ENCODE results near the gene SIK2. TPM values are rescaled to one million over a fixed set of nuclear protein-coding genes. Genes with fewer than 3 reads are reported as not detected.

Gene SIK2
- total and polyA plus RNA-seq, 9 of the 15 experiments (the other 6 are each of a cell fraction or from before 2014, with no cell fraction given) = 0.74 to 11.6 (median 3.8) TPM

GRCh38 chr11:111759376-111759775, 157.1 kb downstream of the SIK2 start (continued):
- no peak for TF ChIP-seq RBM15 (IDR thresholded peaks at IDR 0.05; ENCODE audit: insufficient read depth, low read length)

- Histone ChIP-seq H4K20me1 (replicated peaks; ENCODE audit: control insufficient read depth, insufficient read depth, low read length) (no peaks in the 10 kb centered on the region; the same call in 1 of the 2 replicates), H3K9ac (ENCODE audit: insufficient read depth in 1 of 2, low read depth in 2 of 2, low read length in 2 of 2) (no peak overlapping the region), H3K79me2 (ENCODE audit: control insufficient read depth, insufficient read depth, low read length) (peaks cover 16% of the 10 kb centered on the region), H3K4me3 (no peak overlapping the region), H2AFZ (ENCODE audit: low read depth, low read length) (no peak overlapping the region), H3K9me1 (ENCODE audit: control insufficient read depth, insufficient read depth, low read length) (no peaks in the 10 kb centered on the region), H3K9me3 (replicated peaks; ENCODE audit: control insufficient read depth, insufficient read depth, low read depth, low read length) (no peaks in the 10 kb centered on the region), H3K4me1 (replicated peaks in 1 of 2; ENCODE audit: control insufficient read depth in 2 of 2, insufficient read depth in 2 of 2, low read length in 2 of 2) (peaks cover 0 to 3% of the 10 kb centered on the region in 2 experiments; a peak in 1 of 5 replicates), H3K36me3 (ENCODE audit: control insufficient read depth, insufficient read depth, low read length) (peaks cover 88% of the 10 kb centered on the region), H3K27me3 (ENCODE audit: control insufficient read depth in 2 of 2, insufficient read depth in 2 of 2, low read length in 2 of 2) (no peaks in the 10 kb centered on the region), H3K27ac (ENCODE audit: extremely low read depth, low read depth, low read length) (no peak overlapping the region), H3K4me2 (ENCODE audit: insufficient read depth, low read length) (no peak overlapping the region)
- in situ Hi-C loops (cut with MboI) (no loop called here), intact Hi-C loops (cut with micrococcal nuclease) (no loop called here)
- POLR2A ChIA-PET = interaction anchor here (0.9 kb wide), 1 partner anchor 13 kb away, joined by 4 read pairs; no protein-coding TSS in a partner anchor
- CTCF ChIA-PET (ENCODE audit: low intra/inter-chr PET ratio) = no interaction called here
- DNase-seq (ENCODE audit: extremely low read depth in 1 of 4, low spot score in 3 of 4) (no peak), FAIRE-seq (no peak), ATAC-seq (no peak)
- BruUV-seq (replicated peaks) = no TSS peak
- no peak for TF ChIP-seq MTA2 (IDR thresholded peaks at IDR 0.05; ENCODE audit: low read depth)
- TF ChIP-seq ZSCAN29 (IDR thresholded peaks at IDR 0.05) = no peak
- TF ChIP-seq ZNF121 (CRISPR knock-in tag; conservative IDR thresholded peaks at IDR 0.05) = peak; percentile 84
- no peak for TF ChIP-seq CTCFL (IDR thresholded peaks at IDR 0.05; ENCODE audit: borderline replicate concordance, insufficient read depth, low read depth, low read length, poor library complexity, severe bottlenecking)
- no peak for TF ChIP-seq FOXA1 (IDR thresholded peaks at IDR 0.05; ENCODE audit: borderline replicate concordance)
- TF ChIP-seq ZNF436 (CRISPR knock-in tag; IDR thresholded peaks at IDR 0.05) = no peak
- TF ChIP-seq USF1 (CRISPR knock-in tag; IDR thresholded peaks at IDR 0.05) = no peak
- TF ChIP-seq GTF2E2 (tag; IDR thresholded peaks at IDR 0.05) = no peak
- 90% methylated on average over 5 of the region's 5 CpGs for WGBS (ENCODE audit: insufficient coverage, low coverage, missing lambda C conversion rate)
Observed at GRCh38 chr11:111759778-111760407, 157.6 kb downstream of the SIK2 start.
